ENCODE measurements around the gene PSME1. TPM values are rescaled to one million over a fixed set of nuclear protein-coding genes. Genes with fewer than 3 reads are reported as not detected.

The PSME1 gene
- total and polyA plus RNA-seq, 2 of the 13 experiments (the other 11 are each of a cell fraction or from before 2014, with no cell fraction given) = 159 to 608 TPM

- TF ChIP-seq ARID5B (CRISPR knock-in tag; IDR thresholded peaks at IDR 0.05) = no peak
Observed at GRCh38 chr14:24135584-24135833, 485 bp upstream of the PSME1 start (continued).

- no peaks in the 10 kb centered on the region; a peak in 1 of 5 replicates for H3K27me3 ChIP-seq (ENCODE audit: control insufficient read depth in 1 of 2, insufficient read depth in 2 of 2, low read length in 2 of 2)
- no peaks in the 10 kb centered on the region for H3K9me3 ChIP-seq (ENCODE audit: low read length)
- no peak overlapping the region for H2AFZ ChIP-seq (ENCODE audit: low read length)
- BruUV-seq (replicated peaks) = no TSS peak
- H3K9ac ChIP-seq (ENCODE audit: insufficient read depth, low read depth, low read length) = peak overlapping the region; percentile 94
- ChIA-PET POLR2A (interaction anchor here (1.0 to 22.7 kb wide), 19 partner anchors 10 to 527 kb away, joined by 3 to 977 read pairs (median 9); partner anchors contain the start of genes CARMIL3, CHMP4A, CIDEB and DCAF11), CTCF (ENCODE audit: low intra/inter-chr PET ratio, low total read pairs) (interaction anchor here (2.1 kb wide), 1 partner anchor 24 kb away, joined by 6 read pairs; the partner anchor contains the start of gene IRF9)
- ATAC-seq (no peak), FAIRE-seq (no peak), DNase-seq (ENCODE audit: low spot score) (no peak)
- peaks cover 44% of the 10 kb centered on the region for H3K79me2 ChIP-seq (ENCODE audit: insufficient read depth, low read length)
- WGBS (ENCODE audit: low lambda C conversion rate) = 40% methylated on average over 13 of the region's 13 CpGs
- intact Hi-C loops (cut with micrococcal nuclease; ENCODE audit: unreplicated experiment) (loop anchor here (1.0 kb wide), 2 partner anchors 23 to 24 kb away; partner anchors contain the start of genes DCAF11, IRF9 and NRL), in situ Hi-C loops (cut with HindIII; ENCODE audit: extremely low pct_ligation_motif_present, low pct_unique_long_range_greater_than_20kb) (loop anchor here (25.0 kb wide), 1 partner anchor 825 kb away; the partner anchor contains the start of genes BCL2L2, PABPN1 and PPP1R3E)
- peaks cover 17 to 25% of the 10 kb centered on the region in 2 experiments for H3K36me3 ChIP-seq (replicated peaks in 1 of 2; ENCODE audit: control insufficient read depth in 1 of 2, insufficient read depth in 2 of 2, low read length in 2 of 2)
- peak overlapping the region; percentile 91 to 98 (median 93) for H3K4me3 ChIP-seq (replicated peaks in 1 of 3; ENCODE audit: insufficient read depth in 1 of 3, low read depth in 2 of 3, low read length in 3 of 3)
- H3K27ac ChIP-seq (ENCODE audit: extremely low read length, insufficient read depth, low read length) = peak overlapping the region; percentile 75
- peaks cover 11% of the 10 kb centered on the region for H4K20me1 ChIP-seq (ENCODE audit: insufficient read depth, low read length)
- H3K4me2 ChIP-seq (ENCODE audit: low read depth, low read length) = peak overlapping the region; percentile 97
- H3K4me1 ChIP-seq (ENCODE audit: insufficient read depth, low read length) = peaks cover 57% of the 10 kb centered on the region
- TF ChIP-seq CREB3 (CRISPR knock-in tag; IDR thresholded peaks at IDR 0.05) (no peak), SP1 (IDR thresholded peaks at IDR 0.05) (peak; percentile 53; the same call in 1 of the 2 replicates), SP1 (CRISPR knock-in tag; IDR thresholded peaks at IDR 0.05) (no peak; the same call in 1 of the 2 replicates), ZNF44 (CRISPR knock-in tag; IDR thresholded peaks at IDR 0.05) (peak; percentile 82; the same call in 1 of the 2 replicates), ZNF724P (CRISPR knock-in tag; IDR thresholded peaks at IDR 0.05; ENCODE audit: borderline replicate concordance) (no peak), ZFYVE20 (CRISPR knock-in tag; IDR thresholded peaks at IDR 0.05; ENCODE audit: borderline replicate concordance, low read depth) (no peak), ZNF431 (CRISPR knock-in tag; IDR thresholded peaks at IDR 0.05; ENCODE audit: borderline replicate concordance, low read depth) (no peak)
- TF ChIP-seq, protein P1, sequence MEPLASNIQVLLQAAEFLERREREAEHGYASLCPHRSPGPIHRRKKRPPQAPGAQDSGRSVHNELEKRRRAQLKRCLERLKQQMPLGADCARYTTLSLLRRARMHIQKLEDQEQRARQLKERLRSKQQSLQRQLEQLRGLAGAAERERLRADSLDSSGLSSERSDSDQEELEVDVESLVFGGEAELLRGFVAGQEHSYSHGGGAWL (CRISPR knock-in tag; IDR thresholded peaks at IDR 0.05) = no peak
- TF ChIP-seq, protein P2, sequence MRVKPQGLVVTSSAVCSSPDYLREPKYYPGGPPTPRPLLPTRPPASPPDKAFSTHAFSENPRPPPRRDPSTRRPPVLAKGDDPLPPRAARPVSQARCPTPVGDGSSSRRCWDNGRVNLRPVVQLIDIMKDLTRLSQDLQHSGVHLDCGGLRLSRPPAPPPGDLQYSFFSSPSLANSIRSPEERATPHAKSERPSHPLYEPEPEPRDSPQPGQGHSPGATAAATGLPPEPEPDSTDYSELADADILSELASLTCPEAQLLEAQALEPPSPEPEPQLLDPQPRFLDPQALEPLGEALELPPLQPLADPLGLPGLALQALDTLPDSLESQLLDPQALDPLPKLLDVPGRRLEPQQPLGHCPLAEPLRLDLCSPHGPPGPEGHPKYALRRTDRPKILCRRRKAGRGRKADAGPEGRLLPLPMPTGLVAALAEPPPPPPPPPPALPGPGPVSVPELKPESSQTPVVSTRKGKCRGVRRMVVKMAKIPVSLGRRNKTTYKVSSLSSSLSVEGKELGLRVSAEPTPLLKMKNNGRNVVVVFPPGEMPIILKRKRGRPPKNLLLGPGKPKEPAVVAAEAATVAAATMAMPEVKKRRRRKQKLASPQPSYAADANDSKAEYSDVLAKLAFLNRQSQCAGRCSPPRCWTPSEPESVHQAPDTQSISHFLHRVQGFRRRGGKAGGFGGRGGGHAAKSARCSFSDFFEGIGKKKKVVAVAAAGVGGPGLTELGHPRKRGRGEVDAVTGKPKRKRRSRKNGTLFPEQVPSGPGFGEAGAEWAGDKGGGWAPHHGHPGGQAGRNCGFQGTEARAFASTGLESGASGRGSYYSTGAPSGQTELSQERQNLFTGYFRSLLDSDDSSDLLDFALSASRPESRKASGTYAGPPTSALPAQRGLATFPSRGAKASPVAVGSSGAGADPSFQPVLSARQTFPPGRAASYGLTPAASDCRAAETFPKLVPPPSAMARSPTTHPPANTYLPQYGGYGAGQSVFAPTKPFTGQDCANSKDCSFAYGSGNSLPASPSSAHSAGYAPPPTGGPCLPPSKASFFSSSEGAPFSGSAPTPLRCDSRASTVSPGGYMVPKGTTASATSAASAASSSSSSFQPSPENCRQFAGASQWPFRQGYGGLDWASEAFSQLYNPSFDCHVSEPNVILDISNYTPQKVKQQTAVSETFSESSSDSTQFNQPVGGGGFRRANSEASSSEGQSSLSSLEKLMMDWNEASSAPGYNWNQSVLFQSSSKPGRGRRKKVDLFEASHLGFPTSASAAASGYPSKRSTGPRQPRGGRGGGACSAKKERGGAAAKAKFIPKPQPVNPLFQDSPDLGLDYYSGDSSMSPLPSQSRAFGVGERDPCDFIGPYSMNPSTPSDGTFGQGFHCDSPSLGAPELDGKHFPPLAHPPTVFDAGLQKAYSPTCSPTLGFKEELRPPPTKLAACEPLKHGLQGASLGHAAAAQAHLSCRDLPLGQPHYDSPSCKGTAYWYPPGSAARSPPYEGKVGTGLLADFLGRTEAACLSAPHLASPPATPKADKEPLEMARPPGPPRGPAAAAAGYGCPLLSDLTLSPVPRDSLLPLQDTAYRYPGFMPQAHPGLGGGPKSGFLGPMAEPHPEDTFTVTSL (CRISPR knock-in tag; IDR thresholded peaks at IDR 0.05; ENCODE audit: borderline replicate concordance) = no peak
Observed at GRCh38 chr14:24136684-24137528, 912 bp downstream of the PSME1 start.

Data from HepG2 (cell line).